OCI-LY3 (cell line): ENCODE results near the gene SCAF11.

Experiments used
- EZH2phosphoT487 ChIP-seq: fragments of 200-600 bp; shearing (Covaris generic); IDR thresholded peaks from 2 replicates; pipeline ENCODE4 v1.6.1; 2018; ENCODE audit warnings: antibody characterized with exemption, mixed run types, low read depth
- TF ChIP-seq, protein P1 (sequence below): fragments of 200-600, 300-600 bp; sonication (generic); IDR thresholded peaks from 2 replicates; pipeline ENCODE4 v1.5.1; 2014; ENCODE audit warnings: antibody characterized with exemption, low read length, low read depth

GRCh38 chr12:45930369-45930768, 60.0 kb downstream of the SCAF11 start:
- TF ChIP-seq, protein P1, sequence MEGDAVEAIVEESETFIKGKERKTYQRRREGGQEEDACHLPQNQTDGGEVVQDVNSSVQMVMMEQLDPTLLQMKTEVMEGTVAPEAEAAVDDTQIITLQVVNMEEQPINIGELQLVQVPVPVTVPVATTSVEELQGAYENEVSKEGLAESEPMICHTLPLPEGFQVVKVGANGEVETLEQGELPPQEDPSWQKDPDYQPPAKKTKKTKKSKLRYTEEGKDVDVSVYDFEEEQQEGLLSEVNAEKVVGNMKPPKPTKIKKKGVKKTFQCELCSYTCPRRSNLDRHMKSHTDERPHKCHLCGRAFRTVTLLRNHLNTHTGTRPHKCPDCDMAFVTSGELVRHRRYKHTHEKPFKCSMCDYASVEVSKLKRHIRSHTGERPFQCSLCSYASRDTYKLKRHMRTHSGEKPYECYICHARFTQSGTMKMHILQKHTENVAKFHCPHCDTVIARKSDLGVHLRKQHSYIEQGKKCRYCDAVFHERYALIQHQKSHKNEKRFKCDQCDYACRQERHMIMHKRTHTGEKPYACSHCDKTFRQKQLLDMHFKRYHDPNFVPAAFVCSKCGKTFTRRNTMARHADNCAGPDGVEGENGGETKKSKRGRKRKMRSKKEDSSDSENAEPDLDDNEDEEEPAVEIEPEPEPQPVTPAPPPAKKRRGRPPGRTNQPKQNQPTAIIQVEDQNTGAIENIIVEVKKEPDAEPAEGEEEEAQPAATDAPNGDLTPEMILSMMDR, result no peak
- no peak for TF ChIP-seq EZH2phosphoT487
